Parathyroid adenoma (tissue), 2 donors: ENCODE results near the gene CSNK2A1.

ENCODE experiments used
- H2AFZ ChIP-seq: fragments of 300-600 bp; sonication (generic); one replicate; pipeline ENCODE4 v1.7.0; 2017; ENCODE audit warnings: antibody characterized with exemption, mild to moderate bottlenecking
- H3K27ac ChIP-seq: fragments of 300-600 bp; sonication (generic); one replicate; pipeline ENCODE4 v1.7.0; 2017
- H3K27me3 ChIP-seq: fragments of 300-600 bp; sonication (generic); one replicate; pipeline ENCODE4 v1.7.0; 2017; ENCODE audit warnings: low read length; ENCODE audit not compliant: control insufficient read depth, insufficient read depth
- H3K36me3 ChIP-seq: fragments of 300-600 bp; sonication (generic); one replicate; pipeline ENCODE4 v1.7.0; 2017; ENCODE audit warnings: low read length; ENCODE audit not compliant: control insufficient read depth, insufficient read depth
- H3K4me1 ChIP-seq: fragments of 300-600 bp; sonication (generic); one replicate; pipeline ENCODE4 v1.7.0; 2017; ENCODE audit warnings: control low read depth
- H3K4me2 ChIP-seq: fragments of 300-600 bp; sonication (generic); one replicate; pipeline ENCODE4 v1.7.0; 2017; ENCODE audit warnings: low read length
- H3K4me3 ChIP-seq: fragments of 300-600 bp; sonication (generic); one replicate; pipeline ENCODE4 v1.7.0; 2017; ENCODE audit warnings: low read depth, low read length
- H3K79me2 ChIP-seq: fragments of 300-600 bp; sonication (generic); one replicate; pipeline ENCODE4 v1.7.0; 2017; ENCODE audit warnings: control low read depth
- H3K9ac ChIP-seq: fragments of 300-600 bp; sonication (generic); one replicate; pipeline ENCODE4 v1.7.0; 2017; ENCODE audit warnings: mild to moderate bottlenecking
- H3K9me3 ChIP-seq: fragments of 300-600 bp; sonication (generic); one replicate; pipeline ENCODE4 v1.7.0; 2017; ENCODE audit warnings: low read length; ENCODE audit not compliant: control insufficient read depth
- TF ChIP-seq, protein P1 (sequence below): fragments of 300-600 bp; sonication (generic); IDR thresholded peaks from one replicate; pipeline ENCODE4 v1.7.0; 2017; ENCODE audit warnings: antibody characterized with exemption, mild to moderate bottlenecking
- donor health status: primary hyperparathyroidism.

Gene CSNK2A1

DNA sequence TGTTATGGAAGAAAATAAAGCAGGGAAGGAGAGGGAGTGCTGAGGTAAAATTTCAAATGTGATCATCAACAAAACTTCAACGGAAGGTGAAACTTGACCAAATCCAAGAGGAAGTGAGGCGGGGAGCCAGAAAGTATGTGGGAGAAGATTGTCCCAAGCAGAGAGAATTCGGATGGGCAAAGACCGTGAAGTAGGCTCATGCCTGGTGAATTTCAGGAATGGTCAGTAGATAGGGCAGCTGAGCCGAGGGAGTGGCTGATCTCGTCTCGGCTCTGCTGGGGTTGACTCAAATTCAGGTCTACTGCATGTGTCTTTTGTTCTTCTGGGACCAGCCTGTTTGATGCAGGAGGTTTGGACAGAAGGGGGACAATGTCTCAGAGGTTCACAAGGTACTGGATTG is 7.0 kb upstream of the CSNK2A1 start:
- Histone ChIP-seq H3K4me3 (no peak overlapping the region), H3K27me3 (no peaks in the 10 kb centered on the region), H3K9ac (no peak overlapping the region), H3K4me1 (peaks cover 9% of the 10 kb centered on the region), H3K4me2 (no peak overlapping the region), H3K27ac (no peak overlapping the region), H3K9me3 (no peaks in the 10 kb centered on the region), H3K79me2 (no peaks in the 10 kb centered on the region), H2AFZ (peak overlapping the region; percentile 1), H3K36me3 (no peaks in the 10 kb centered on the region)
- TF ChIP-seq, protein P1, sequence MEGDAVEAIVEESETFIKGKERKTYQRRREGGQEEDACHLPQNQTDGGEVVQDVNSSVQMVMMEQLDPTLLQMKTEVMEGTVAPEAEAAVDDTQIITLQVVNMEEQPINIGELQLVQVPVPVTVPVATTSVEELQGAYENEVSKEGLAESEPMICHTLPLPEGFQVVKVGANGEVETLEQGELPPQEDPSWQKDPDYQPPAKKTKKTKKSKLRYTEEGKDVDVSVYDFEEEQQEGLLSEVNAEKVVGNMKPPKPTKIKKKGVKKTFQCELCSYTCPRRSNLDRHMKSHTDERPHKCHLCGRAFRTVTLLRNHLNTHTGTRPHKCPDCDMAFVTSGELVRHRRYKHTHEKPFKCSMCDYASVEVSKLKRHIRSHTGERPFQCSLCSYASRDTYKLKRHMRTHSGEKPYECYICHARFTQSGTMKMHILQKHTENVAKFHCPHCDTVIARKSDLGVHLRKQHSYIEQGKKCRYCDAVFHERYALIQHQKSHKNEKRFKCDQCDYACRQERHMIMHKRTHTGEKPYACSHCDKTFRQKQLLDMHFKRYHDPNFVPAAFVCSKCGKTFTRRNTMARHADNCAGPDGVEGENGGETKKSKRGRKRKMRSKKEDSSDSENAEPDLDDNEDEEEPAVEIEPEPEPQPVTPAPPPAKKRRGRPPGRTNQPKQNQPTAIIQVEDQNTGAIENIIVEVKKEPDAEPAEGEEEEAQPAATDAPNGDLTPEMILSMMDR: no peak

DNA sequence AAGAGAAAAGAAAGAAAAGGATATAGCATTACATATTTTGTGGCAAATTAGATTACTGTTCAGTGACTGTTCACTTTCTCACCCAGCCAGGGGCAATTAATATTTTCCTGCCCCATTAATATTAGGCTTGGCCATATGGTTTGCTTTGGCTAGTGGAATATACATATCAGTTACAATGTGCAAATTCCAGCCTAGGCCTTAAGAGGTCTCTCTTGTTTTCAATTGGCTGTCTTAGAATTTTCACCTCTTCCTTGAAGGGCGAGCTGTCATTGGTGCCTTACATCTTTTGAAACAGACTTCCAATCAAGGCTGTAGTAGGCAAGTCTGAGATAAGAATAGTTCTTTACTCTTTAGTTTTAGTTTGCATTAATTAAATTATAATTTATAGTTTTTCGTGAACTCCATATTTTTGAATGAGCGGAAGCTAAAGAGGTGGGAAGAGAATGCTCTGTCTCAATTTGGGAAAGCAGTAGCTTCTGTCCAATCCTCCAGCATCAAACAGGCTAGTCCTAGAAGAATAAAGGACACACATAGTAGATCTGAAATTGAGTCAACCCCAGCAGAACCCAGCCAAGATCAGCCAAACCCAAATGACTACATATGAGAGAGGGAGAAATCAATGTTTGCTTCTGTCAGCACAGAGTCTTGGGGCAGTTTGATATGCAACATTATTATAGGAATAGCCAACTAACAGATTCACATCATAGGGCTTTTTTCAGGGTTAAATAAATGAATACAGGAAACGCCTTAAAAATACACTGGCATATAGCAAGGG is 6.3 kb upstream of the CSNK2A1 start:
- TF ChIP-seq, protein P1: no peak
- no peaks in the 10 kb centered on the region for H3K36me3 ChIP-seq
- H3K9me3 ChIP-seq: no peaks in the 10 kb centered on the region
- H3K4me1 ChIP-seq: peaks cover 5% of the 10 kb centered on the region
- no peaks in the 10 kb centered on the region for H3K27me3 ChIP-seq
- no peak overlapping the region for H3K4me2 ChIP-seq
- H2AFZ ChIP-seq: no peak overlapping the region
- no peaks in the 10 kb centered on the region for H3K79me2 ChIP-seq
- no peak overlapping the region for H3K4me3 ChIP-seq
- H3K9ac ChIP-seq: no peak overlapping the region
- no peak overlapping the region for H3K27ac ChIP-seq

DNA sequence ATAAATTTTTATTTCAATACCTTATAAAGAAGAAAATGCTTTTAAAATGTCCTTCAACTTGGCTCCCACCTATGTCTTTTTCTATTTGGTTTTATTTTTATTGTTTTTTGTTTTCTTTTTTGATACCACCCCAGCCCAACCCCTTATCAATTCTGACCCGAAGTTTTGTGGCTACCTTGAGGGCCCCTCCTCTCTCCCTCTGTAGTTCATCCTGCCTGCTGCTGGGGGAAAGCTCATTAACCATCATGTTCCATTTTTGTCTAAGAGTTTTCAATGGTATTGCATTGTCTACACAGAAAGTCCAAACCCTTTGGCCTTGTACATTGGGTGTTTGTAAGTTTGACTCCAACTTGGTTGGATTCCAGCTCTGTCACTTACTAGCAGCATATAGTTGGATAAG is 5.3 kb upstream of the CSNK2A1 start:
- no peaks in the 10 kb centered on the region for H3K9me3 ChIP-seq
- no peak overlapping the region for H3K9ac ChIP-seq
- no peaks in the 10 kb centered on the region for H3K36me3 ChIP-seq
- H3K27me3 ChIP-seq: no peaks in the 10 kb centered on the region
- H2AFZ ChIP-seq: no peak overlapping the region
- TF ChIP-seq, protein P1: no peak
- peaks cover 9% of the 10 kb centered on the region for H3K4me1 ChIP-seq
- no peaks in the 10 kb centered on the region for H3K79me2 ChIP-seq
- H3K27ac ChIP-seq: no peak overlapping the region
- no peak overlapping the region for H3K4me2 ChIP-seq
- H3K4me3 ChIP-seq: no peak overlapping the region

DNA sequence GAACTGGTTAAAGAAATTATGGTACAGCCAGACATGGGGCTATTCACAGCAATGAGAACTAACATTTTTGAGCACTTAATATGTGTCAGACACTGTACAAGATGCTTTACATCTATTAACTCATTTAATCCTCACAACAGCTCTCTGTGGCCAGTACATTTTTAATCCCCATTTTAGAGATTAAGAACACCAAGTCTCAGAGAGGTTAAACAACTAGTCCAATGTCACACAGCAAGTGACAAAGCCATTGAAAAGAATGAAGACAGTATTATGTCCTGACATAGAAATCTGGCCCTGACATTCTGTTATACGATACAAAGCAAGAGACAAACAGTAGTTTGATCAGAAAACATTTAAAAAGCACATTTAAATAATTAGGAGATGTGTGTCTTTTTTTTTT is 3.8 kb upstream of the CSNK2A1 start:
- Histone ChIP-seq H3K79me2 (peaks cover 9% of the 10 kb centered on the region), H3K9ac (no peak overlapping the region), H3K9me3 (no peaks in the 10 kb centered on the region), H3K27me3 (no peaks in the 10 kb centered on the region), H3K36me3 (no peaks in the 10 kb centered on the region), H3K4me1 (peaks cover 9% of the 10 kb centered on the region), H3K4me3 (no peak overlapping the region), H3K4me2 (no peak overlapping the region), H2AFZ (no peak overlapping the region), H3K27ac (no peak overlapping the region)
- TF ChIP-seq, protein P1: no peak

DNA sequence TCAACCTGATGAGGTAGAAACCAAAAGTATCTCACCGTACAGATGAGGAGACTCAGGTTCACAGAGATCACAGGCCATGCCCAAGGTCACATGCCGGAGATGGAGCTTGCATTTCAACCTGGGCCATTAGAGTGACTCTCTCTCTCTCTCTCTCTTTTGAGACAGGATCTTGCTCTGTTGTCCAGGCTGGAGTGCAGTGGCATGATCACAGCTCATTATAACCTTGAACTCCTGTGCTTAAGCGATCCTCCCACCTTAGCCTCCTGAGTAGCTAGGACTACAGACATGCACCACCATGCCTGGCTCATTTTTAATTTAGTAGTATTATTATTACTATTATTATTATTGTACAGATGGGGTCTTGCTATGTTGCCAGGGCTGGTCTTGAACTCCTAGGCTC is 2.8 kb upstream of the CSNK2A1 start:
- H3K9ac ChIP-seq: no peak overlapping the region
- no peak overlapping the region for H3K27ac ChIP-seq
- H3K9me3 ChIP-seq: no peaks in the 10 kb centered on the region
- H3K4me2 ChIP-seq: no peak overlapping the region
- no peak overlapping the region for H3K4me3 ChIP-seq
- no peaks in the 10 kb centered on the region for H3K27me3 ChIP-seq
- H3K79me2 ChIP-seq: peaks cover 19% of the 10 kb centered on the region
- H2AFZ ChIP-seq: no peak overlapping the region
- peaks cover 9% of the 10 kb centered on the region for H3K4me1 ChIP-seq
- H3K36me3 ChIP-seq: no peaks in the 10 kb centered on the region
- TF ChIP-seq, protein P1: no peak
